H54 (cell line): ENCODE measurements around the gene TRAPPC12.
"Not testable (repeated sequence)": the region's sequence is repeated elsewhere in the genome, so short reads cannot be mapped to it uniquely, and the experiment has no call there.

Source experiments
- DNase-seq: peaks from one replicate; pipeline ENCODE4 v3.0.0; 2011; ENCODE audit warnings: low spot score, mixed read lengths; ENCODE audit not compliant: insufficient read length
- FAIRE-seq: peaks from 3 replicates; lab custom pipeline; 2011; peaks lifted over from hg19 to GRCh38; lab: Jason Lieb, UNC
- POLR2A ChIP-seq: IDR thresholded peaks from 2 replicates; pipeline ENCODE4 v1.6.1; 2011; ENCODE audit warnings: low read depth, mild to moderate bottlenecking, low read length

The TRAPPC12 gene

DNA sequence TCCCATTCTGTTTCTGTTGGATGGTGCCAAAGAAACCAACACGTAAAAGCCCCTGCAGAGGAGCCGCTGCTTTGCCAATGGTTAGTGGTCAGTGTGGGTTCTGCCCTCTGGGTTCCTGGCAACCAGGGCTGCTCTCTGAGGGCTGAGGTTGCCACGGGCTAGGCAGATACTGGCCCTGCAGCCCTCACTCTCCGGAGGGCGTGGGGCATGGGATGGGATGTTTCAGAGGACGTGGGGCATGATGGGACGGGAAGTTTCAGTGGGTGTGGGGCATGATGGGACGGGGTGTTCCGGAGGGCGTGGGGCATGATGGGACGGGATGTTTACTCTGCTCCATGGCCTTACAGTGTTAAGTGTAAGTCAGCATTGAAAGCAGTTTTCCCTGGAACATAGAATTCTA, 105.7 kb downstream of the TRAPPC12 start:
- FAIRE-seq (no peak), DNase-seq (no peak)
- TF ChIP-seq POLR2A = no peak

DNA sequence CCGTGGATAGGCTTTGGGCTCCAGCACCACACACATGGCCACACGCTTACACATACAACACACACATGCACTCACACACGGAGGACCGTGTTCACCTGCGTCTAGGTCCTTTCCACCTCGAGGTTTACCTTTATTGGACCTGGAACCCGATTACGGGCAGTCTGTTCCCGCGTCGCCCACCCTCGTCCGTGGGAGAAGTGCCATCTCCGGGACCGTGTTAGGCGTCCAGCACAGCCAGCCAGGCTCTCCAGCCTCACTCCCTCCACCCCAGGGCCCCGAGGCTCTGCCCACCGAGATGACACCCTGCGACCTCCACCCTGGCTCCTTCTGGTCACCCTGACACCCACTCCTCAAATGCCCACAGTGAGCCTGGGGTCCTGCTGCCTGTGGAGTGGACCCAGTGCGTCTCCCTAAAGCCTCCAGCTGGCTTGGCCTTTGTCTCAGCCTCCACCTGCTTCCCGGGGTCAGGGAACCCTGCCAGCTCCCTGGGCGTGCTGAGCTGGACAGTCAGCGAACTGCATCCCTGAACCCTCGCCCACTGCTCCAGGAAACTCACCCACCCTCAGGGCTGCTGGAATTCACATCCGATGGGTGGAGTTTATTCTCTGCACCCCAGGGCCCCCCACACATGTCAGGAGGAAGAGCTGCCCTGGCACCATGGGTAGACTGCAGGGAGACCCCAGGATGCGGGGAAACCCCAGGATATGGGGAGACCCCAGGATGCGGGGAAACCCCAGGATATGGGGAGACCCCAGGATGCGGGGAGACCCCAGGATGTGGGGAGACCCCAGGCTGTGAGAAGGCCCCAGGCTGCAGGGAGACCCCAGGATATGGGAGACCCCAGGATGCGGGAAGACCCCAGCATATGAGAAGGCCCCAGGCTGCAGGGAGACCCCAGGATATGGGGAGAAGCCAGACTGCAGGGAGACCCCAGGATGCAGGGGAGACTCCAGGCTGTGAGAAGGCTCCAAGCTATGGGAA, 106.8 kb downstream of the TRAPPC12 start:
- TF ChIP-seq POLR2A = no peak
- DNase-seq (no peak), FAIRE-seq (no peak)

DNA sequence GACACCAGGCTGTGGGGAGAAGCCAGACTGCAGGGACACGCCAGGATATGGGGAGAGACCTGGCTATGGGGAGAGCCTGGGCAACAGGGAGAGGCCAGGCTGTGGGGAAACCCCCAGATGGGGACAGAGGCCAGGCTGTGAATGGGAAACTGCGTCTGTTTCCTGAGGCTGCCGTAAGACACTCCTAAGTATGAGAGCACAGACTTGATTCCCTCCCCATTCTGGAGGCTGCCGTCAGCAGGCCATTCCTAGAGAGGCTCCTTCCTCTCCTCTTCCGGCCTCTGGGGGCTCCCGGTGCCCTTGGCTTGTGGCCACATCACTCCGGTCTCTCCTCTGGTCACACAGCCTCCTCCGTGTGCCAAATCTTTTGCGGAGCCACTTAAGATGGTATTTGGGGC, 107.5 kb downstream of the TRAPPC12 start:
- FAIRE-seq (no peak), DNase-seq (no peak)
- no peak for TF ChIP-seq POLR2A

DNA sequence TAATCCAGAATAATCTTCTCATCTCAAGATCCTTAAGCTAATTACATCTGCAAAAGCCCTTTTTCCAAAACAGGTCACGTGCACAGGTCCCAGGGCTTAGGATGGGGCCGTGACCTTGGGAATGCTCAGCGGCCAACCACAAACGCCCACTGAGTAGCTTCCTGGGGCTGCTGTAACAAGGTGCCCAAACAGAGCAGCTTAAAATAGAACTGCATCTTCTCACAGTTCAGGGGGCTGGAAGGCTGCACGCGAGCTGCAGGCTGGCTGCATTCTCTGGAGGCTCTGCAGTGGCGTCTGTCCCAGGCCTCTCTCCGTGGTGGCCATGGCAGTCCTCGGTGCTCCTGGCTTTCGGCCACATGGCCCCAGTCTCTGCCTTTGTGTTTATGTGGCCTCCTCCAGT, 107.9 kb downstream of the TRAPPC12 start:
- FAIRE-seq (no peak), DNase-seq (no peak)
- no peak for TF ChIP-seq POLR2A

DNA sequence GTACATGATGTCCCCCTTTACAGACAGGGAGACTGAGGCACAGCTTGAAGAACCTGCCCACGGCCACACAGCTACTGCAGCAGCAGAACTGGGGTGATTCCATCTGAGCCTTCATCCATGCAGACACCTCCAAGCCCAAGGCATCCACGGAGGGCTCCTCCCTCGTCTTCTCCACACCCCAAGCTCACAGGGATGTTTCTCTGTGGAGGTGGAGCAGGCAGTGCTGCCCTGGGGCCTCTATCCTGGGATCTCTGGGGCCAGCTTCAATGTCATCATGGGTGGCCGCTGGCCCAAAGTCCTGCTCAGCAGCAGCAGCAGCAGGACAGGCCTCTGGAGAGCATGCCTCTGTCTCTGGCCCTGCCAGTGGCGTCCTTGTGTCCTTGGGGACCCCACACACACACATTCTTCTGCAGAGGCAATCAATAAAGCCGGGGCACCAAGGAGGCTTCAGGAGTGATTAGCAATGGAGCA, 108.6 kb downstream of the TRAPPC12 start:
- DNase-seq (no peak), FAIRE-seq (no peak)
- TF ChIP-seq POLR2A = no peak

DNA sequence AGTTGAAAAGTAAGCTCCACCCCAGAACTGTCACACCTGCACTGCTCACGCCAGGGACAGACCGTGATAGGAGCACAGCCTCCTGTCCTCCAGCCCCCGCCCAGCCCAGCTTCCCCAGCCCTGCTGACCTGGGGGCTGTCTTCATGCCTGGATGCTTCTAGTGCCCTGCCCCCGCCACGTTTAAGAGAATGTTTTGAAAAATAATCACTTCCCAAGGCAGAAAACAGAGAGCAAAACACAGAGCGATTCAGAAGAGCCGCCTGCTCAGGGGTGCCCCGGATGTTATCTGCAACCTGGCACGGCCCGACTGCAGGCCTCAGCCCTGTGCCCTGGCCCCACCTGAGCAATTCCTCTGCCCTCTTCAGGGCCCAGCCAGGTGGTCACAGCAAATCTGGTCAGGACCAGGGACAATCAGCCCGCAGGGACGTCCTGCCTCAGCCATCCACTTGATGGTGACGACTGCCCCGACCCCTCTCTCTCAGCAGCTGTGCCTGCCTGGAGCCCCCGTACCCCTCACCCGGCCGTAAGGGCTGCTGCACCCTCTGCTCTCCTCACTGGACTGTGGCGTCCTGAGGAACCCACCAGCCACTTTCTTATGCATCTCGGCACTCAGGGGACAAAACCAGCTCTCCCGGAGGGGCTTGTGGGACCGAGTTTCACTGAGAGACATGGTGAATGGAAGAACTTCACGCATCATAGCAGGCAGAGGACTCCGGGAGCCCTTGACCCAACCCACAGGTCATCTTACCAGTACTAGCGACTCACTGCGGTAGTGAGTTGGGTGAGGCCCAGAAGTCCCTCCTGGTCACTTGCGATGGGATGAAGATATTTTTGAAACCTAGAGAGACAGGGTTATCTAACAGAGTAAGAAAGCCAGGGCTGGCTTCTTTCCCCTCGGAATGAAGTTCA, 109.6 kb downstream of the TRAPPC12 start:
- FAIRE-seq (no peak), DNase-seq (no peak)
- TF ChIP-seq POLR2A = no peak

DNA sequence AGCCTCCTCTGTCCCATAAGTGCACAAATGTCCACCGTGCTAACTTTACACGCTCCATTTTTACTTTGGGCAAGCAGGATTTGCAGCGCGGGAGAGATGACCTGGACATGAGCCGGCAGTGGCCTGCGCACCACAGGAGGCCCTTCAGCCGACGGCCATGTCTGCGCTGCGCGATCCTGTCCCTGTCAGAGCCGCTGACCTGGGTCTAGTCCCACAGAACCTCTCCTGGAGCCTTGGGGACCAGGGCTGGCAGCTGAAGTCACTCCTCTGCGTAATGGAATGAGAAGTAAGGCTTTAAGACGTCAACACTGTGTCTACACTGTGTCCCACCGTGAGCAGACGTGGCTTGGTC, 110.2 kb downstream of the TRAPPC12 start:
- TF ChIP-seq POLR2A = no peak
- FAIRE-seq = no peak
- DNase-seq = no peak

DNA sequence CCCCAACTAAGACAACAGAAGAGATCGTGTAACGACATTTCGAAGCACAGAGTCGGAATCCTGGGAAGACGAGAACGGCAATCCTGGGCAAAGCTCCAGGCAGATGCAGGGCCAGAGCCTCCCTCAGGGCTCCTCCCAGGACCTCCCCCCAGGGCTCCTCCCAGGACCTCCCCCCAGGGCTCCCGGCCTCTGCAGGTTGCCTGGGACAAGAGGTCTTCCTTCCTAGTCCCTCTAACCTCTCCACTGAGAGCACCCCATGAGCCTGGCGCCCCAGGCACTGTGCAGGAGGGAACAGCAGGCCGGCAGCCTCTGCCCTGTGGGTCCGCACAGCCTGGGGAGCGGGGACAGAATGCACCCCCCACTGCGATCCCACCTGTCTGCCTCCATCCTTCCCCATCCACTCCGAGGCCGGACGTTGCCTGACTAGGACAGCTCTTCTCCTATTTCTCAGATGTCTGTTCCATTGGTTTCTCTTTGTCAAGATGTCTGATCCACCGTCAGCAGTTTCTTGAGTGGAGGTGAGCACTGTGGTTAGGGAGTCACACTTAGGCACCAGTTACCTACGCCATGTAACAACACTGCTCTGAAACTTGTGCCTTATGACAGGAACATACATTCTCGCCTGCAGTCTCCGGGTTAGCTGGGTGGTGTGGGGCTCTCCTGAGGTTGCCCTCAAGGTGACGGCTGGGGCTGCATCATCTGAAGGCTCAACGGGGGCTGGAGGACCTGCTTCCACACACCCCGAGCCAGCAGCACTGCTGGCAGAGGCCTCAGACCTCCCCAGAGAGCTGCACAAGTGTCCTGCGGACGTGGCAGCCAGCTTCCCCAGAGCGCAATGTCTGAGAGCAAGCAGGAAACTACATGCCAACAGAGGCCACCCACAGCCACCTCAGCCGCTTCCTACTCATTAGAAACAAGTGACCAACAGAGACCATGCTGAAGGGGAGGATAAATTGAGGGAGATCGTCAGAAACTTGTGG, 111.0 kb downstream of the TRAPPC12 start:
- DNase-seq (no peak), FAIRE-seq (no peak)
- TF ChIP-seq POLR2A = no peak

DNA sequence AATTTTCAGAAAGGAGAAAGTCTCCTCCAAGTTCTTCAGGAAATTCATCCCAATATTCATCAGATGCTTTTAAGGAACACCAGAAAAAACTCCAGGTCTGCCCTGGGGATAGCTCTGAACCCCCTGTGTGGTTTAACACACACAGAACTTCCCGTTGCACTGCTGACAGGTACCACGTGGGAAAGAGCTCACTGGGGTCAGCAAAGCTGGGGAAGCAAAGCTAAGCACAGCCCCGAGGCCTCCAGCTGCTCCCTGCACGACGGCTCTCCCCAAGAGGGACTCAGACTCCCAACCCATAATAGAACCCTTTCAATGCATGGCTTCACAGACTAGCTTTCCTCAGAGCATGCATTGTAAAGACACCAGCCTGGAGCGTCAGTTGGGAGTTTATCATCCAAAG, 111.8 kb downstream of the TRAPPC12 start:
- FAIRE-seq (no peak), DNase-seq (no peak)
- TF ChIP-seq POLR2A = no peak

DNA sequence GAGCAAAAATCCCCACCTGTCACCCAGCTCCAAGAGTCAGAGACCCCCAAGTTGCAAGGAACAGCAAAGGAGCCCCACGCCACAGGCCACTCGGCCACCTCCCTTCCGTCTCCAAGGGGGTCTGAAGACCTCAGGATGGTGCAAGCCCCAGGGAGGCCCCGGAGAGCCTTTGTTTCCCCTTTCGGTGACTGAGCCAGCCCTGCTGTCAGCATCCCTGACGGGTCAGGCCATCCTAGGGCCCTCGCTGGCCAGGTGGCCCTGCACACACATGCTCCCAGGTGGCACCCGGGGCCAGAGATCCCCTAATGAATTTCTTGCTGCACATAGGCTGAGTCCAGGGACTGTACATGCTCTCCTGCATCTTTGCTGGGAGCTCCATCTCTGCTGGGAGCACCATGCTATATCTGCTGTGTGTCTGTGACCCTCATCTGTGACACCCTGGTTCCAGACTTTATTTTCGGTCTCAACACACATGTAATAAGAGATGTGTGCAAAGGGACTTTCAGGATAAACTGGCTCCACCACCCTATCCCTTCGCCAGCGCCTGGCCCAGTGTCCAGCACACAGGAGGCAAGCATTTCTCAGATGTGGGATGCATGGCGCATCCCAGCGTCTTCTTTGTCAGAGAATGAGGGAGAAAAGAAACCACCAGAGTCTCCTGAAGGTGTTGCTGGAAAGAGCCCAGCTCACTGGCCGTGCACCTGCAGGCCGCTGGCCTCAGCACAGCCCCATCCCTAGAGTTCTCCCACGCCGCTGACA, 112.4 kb downstream of the TRAPPC12 start:
- DNase-seq (no peak), FAIRE-seq (no peak)
- no peak for TF ChIP-seq POLR2A

DNA sequence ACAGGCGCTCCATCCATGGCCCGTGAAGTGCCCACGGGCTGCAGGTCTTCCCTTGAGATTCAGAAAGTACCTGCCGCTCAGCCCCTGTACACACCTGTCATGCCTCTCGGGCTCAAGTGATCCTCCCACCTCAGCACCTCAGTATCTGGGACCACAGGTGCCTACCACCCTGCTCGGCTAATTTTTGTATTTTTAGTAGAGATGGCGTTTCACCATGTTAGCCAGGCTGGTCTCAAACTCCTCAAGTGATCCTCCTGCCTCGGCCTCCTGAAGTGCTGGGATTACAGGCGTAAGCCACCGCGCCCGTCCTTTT, 112.9 kb downstream of the TRAPPC12 start:
- not testable (repeated sequence) for FAIRE-seq, DNase-seq

DNA sequence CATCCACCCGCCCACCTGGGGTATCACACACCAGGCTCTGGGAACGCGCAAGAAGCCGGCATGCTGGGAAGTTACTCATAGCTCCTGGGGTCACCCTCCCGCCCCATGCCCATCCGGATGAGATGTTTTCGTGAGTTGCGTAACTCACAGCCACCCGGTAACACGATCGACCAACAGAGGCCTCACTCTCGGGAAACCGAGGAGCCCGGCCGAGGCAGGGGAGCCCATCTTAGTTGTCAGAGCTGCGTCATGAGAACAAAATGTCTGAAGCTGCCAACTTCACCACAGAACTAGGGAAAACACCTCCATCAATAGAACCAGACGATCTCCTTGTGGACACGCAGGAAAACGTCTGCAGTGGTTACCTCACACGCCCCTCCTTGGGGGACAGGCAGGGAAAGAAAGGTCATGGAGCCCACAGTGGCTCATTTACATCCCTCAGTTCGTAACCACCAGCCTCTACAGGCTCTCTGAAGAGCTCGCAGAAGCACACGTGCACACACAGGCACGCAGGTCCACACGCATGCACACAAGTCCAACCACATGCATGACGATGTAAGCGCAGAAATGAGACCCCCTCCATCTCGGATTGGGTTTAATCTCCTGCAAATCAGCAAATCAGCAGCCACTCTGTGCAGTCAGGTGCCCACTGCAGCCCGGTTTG, 113.6 kb downstream of the TRAPPC12 start:
- DNase-seq (no peak), FAIRE-seq (no peak)
- TF ChIP-seq POLR2A = no peak
